KG1 (cell line): ENCODE measurements around the gene RHO.
A peak's percentile ranks its signal among the peaks of the same experiment; 100 is the strongest.

Experiments
- DNase-seq: peaks from one replicate; lab custom pipeline; 2025; lab: John Stamatoyannopoulos, UW

RHO gene

DNA sequence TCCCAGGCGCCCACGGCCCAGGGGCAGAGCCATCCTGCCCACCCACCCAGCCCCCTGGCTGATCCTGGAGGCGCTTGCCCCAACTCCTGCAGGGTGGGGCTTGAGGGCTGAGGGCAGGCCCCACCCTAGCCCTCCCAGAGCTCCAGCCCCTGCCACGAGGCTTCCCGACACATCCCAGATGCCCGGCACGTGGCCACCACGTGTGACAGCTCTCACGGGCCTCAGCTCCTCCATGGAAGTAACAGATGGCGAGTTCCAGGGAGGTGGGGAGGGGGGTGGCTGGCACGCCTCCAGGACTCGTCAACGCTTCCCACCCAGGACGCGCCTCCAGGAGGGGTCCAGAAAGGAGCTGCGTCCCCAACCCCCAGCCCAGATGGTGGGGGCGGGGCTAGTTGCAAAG is 48.9 kb downstream of the RHO start:
- no peak for DNase-seq

DNA sequence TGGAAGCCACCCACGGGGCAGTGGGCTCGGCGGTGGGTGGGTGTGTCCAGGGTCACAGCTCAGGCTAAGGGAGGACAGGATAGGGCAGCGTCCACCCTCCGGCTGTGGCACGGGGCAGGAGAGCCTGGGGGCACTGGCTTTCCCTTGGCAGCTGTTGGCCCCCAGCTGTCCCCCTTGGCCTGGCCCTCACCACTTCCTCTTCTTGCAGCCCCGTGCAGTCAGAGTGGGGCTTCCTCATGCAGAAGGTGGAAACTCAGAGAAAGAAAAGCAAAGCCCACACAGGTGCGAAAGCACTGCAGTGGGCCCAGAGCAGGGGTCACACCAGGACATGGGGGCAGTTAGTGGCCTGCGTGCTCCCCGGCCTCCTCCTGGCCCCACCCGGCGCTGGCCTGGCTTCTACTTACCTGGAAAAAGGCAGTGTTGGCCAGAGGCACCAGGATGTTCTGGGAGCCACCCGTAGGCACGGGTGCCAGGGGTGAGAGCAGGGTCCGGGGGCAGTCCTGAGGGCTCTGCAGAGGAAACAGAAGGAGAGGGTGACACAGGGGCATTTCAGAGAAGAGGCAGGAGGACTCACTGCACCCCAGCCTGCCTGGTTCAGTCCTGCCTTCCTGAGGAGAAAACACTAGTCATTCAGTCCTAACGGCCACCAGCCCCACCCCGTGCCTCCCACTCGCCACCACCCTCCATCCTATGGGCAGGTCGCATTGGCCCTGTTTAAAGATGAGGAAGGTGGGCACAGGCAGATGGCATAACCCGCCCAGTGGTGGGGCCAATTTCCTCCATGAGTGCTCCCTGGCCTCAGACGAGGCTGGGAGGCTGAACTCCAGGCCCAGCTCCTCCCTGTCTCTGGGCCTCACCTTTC is 49.7 kb downstream of the RHO start:
- DNase-seq: peak; percentile 52

DNA sequence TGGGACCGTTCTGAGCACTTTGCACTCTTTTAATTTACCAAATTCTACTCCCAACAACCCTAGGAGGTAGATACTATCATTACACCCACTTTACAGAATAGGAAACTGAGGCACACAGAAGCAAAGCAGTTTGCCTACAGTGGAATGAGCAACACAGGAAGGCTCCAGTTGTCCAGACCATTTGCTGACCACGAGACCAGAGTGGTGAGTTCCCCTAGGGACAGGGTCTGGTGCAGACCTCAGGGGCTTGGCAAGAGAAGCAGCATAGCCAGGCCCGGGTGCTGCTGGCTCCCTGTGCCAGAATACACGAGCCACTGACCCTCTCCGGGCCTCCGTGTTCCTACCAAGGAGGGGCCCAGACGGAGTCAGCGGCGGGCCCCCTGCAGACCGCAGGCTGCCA is 51.6 kb downstream of the RHO start:
- no peak for DNase-seq

DNA sequence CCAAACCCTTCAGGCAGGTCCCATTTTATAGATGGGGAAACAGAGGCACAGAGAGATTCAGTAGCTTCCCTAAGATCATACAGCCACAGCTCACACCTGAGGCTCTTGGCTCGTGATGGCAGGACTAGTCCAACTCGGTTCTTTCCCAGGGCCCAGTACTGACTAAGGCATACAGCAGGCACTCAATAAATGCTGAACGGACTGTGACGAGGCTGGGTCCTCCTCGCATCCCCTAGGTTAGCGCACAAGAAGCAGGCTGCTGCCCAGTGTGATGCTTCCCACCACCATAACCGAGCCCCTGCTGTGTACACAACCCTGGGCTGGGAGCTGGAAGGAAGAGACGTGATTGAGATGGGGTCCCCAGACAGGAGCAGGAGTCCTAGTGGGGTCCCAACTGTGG is 53.2 kb downstream of the RHO start:
- no peak for DNase-seq

DNA sequence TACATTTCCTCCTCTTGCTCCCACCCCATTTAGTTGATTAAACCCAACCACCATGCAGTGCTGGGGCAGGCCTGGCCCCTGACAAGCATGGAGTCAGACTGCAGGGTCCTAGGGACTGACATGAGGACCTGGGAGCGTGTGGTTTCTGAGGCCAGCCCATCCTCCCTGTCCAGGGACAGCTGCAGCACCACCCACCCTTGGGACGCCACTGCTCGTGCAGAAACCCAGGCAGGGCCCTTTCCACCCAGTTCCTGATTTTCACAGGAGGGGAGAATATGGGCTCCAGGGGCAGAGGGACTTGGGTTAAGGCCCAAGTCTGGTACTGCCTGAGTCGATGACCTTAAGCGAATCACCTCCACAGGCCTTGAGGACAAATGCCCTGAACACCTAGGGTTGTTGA is 54.4 kb downstream of the RHO start:
- DNase-seq: no peak

DNA sequence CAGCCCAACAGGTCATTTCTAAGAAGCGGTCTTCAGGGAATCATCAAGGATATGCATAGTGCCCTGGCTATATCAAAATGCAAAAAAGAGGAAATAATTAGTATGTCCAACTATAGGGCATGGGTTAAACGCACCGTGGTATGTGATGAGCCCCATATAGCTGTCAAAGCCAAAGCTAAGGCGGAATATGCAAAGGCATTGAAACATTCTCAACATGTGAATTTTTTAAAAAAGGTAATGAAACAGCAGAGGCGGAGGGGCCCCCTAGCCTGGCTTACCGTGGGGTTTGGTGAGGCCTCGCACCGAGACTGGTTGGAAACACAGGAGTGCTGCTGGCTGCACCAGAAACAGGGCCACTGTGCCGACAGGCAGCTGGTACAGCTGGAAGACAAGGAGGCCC is 54.9 kb downstream of the RHO start:
- DNase-seq: no peak

DNA sequence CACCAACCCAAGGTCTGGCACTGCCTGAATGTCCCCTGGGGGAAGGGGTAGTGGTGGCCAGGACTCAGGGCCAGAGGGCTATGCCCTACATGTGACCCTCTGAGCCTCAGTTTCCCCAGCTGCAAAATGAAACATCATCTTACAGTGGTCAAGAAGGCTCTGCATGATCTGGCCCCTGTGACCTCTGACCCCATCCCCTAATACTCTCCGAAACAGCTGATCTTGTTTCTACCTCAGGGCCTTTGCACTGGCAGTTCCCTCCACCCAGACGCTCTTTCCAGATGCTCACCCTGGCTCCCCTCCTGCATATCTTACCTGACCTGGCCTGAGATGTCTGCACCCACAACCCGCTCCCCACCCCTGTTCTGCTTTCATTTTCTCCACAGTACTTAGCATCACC is 56.2 kb downstream of the RHO start:
- no peak for DNase-seq
